Measurements from ENCODE around the gene C1orf94.

The C1orf94 gene

DNA sequence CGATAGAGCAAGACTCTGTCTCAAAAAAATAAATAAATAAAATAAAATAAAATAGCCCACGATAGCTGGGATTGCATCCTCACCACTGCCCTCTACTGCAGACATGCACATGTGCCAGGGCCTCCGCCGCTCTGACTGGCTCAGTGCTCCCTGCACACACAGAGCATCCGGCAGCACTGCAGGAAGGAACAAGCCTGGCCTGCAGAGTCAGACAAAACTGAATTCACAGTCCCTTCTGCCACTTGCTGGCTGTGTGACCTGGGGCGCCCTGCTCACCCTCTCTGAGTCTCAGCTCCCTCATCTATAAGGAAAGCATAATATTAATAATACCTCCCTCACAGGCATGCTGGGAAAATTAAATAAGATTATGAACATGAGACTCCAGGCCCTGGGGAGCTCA lies 47.1 kb upstream of the C1orf94 start:
- no peak overlapping the region for H3K4me3 ChIP-seq (ENCODE audit: low read depth in 1 of 2, low read length in 2 of 2)
- H2AFZ ChIP-seq (ENCODE audit: low read depth, low read length): no peak overlapping the region
- DNase-seq (no peak), ATAC-seq (ENCODE audit: insufficient read depth, low read depth) (no peak)
- no peak overlapping the region for H3K9ac ChIP-seq (ENCODE audit: low read depth, low read length)
- H3K27ac ChIP-seq (ENCODE audit: low read length): no peak overlapping the region
- no peaks in the 10 kb centered on the region for H3K36me3 ChIP-seq (ENCODE audit: insufficient read depth, low read length)
- TF ChIP-seq CTCF (IDR thresholded peaks at IDR 0.05; ENCODE audit: borderline replicate concordance, extremely low read depth, low read length, poor library complexity, severe bottlenecking) (no peak), EZH2 (IDR thresholded peaks at IDR 0.05; ENCODE audit: borderline replicate concordance, low read depth, low read length, severe bottlenecking) (no peak)
- H3K79me2 ChIP-seq (ENCODE audit: insufficient read depth, low read length): no peaks in the 10 kb centered on the region
- no peaks in the 10 kb centered on the region; the same call in 1 of the 2 replicates for H4K20me1 ChIP-seq (ENCODE audit: insufficient read depth, low read length)
- no peaks in the 10 kb centered on the region for H3K27me3 ChIP-seq (ENCODE audit: insufficient read depth, low read length, poor library complexity)
- H3K4me2 ChIP-seq (ENCODE audit: insufficient read depth, low read length): no peak overlapping the region
- H3K9me3 ChIP-seq (ENCODE audit: insufficient read depth, low read length, severe bottlenecking): no peaks in the 10 kb centered on the region
- no peaks in the 10 kb centered on the region for H3K4me1 ChIP-seq (ENCODE audit: insufficient read depth, low read length)

GRCh38 chr1:34130306-34130705 lies 46.4 kb upstream of the C1orf94 start:
- H3K4me1 ChIP-seq (ENCODE audit: insufficient read depth, low read length): no peaks in the 10 kb centered on the region
- no peak overlapping the region for H3K4me3 ChIP-seq (ENCODE audit: low read depth in 1 of 2, low read length in 2 of 2)
- H2AFZ ChIP-seq (ENCODE audit: low read depth, low read length): no peak overlapping the region
- H4K20me1 ChIP-seq (ENCODE audit: insufficient read depth, low read length): no peaks in the 10 kb centered on the region; the same call in 1 of the 2 replicates
- TF ChIP-seq EZH2 (IDR thresholded peaks at IDR 0.05; ENCODE audit: borderline replicate concordance, low read depth, low read length, severe bottlenecking): no peak
- no peak for TF ChIP-seq CTCF (IDR thresholded peaks at IDR 0.05; ENCODE audit: borderline replicate concordance, extremely low read depth, low read length, poor library complexity, severe bottlenecking)
- no peak overlapping the region for H3K4me2 ChIP-seq (ENCODE audit: insufficient read depth, low read length)
- no peaks in the 10 kb centered on the region for H3K9me3 ChIP-seq (ENCODE audit: insufficient read depth, low read length, severe bottlenecking)
- no peak for DNase-seq
- no peaks in the 10 kb centered on the region for H3K27me3 ChIP-seq (ENCODE audit: insufficient read depth, low read length, poor library complexity)
- ATAC-seq (ENCODE audit: insufficient read depth, low read depth): no peak
- no peaks in the 10 kb centered on the region for H3K79me2 ChIP-seq (ENCODE audit: insufficient read depth, low read length)
- no peak overlapping the region for H3K9ac ChIP-seq (ENCODE audit: low read depth, low read length)
- H3K27ac ChIP-seq (ENCODE audit: low read length): no peak overlapping the region
- H3K36me3 ChIP-seq (ENCODE audit: insufficient read depth, low read length): no peaks in the 10 kb centered on the region

GRCh38 chr1:34131396-34132160 lies 45.1 kb upstream of the C1orf94 start:
- no peaks in the 10 kb centered on the region for H3K4me1 ChIP-seq (ENCODE audit: insufficient read depth, low read length)
- no peak for TF ChIP-seq EZH2 (IDR thresholded peaks at IDR 0.05; ENCODE audit: borderline replicate concordance, low read depth, low read length, severe bottlenecking)
- TF ChIP-seq CTCF (IDR thresholded peaks at IDR 0.05; ENCODE audit: borderline replicate concordance, extremely low read depth, low read length, poor library complexity, severe bottlenecking): no peak
- ATAC-seq (ENCODE audit: insufficient read depth, low read depth) (no peak), DNase-seq (no peak)
- no peak overlapping the region for H3K9ac ChIP-seq (ENCODE audit: low read depth, low read length)
- H3K9me3 ChIP-seq (ENCODE audit: insufficient read depth, low read length, severe bottlenecking): no peaks in the 10 kb centered on the region
- H2AFZ ChIP-seq (ENCODE audit: low read depth, low read length): no peak overlapping the region
- H3K27me3 ChIP-seq (ENCODE audit: insufficient read depth, low read length, poor library complexity): no peaks in the 10 kb centered on the region
- no peak overlapping the region for H3K27ac ChIP-seq (ENCODE audit: low read length)
- no peaks in the 10 kb centered on the region for H3K36me3 ChIP-seq (ENCODE audit: insufficient read depth, low read length)
- H3K4me3 ChIP-seq (ENCODE audit: low read depth in 1 of 2, low read length in 2 of 2): no peak overlapping the region
- H3K4me2 ChIP-seq (ENCODE audit: insufficient read depth, low read length): no peak overlapping the region
- no peaks in the 10 kb centered on the region; the same call in 1 of the 2 replicates for H4K20me1 ChIP-seq (ENCODE audit: insufficient read depth, low read length)
- H3K79me2 ChIP-seq (ENCODE audit: insufficient read depth, low read length): no peaks in the 10 kb centered on the region
